SK-N-MC (cell line): ENCODE results near the gene OR6B2.

ENCODE experiments used
- EZH2 ChIP-seq: fragments of 200-600 bp; sonication (generic); IDR thresholded peaks from one replicate; pipeline ENCODE4 v1.6.1; 2017; ENCODE audit warnings: antibody characterized with exemption
- FOXP2 ChIP-seq: optimal IDR thresholded peaks from 2 replicates; pipeline ENCODE3; 2011; ENCODE audit warnings: mild to moderate bottlenecking, moderate library complexity; ENCODE audit not compliant: insufficient read depth; ENCODE audit errors: extremely low read length, control extremely low read depth
- POLR2AphosphoS5 ChIP-seq: IDR thresholded peaks from 2 replicates; pipeline ENCODE4 v1.6.1; 2012; ENCODE audit warnings: mild to moderate bottlenecking, low read depth, low read length, borderline replicate concordance

- TF ChIP-seq POLR2AphosphoS5 (no peak), EZH2 (no peak), FOXP2 (no peak)
Observed at GRCh38 chr2:239993291-239993690, 36.9 kb downstream of the OR6B2 start.
